OCI-LY1 (cell line): ENCODE data around the gene EPHA8.

ENCODE experiments used
- CTCF ChIP-seq: fragments of 200-600 bp; sonication (generic), shearing (Covaris generic); IDR thresholded peaks from 2 replicates; pipeline ENCODE4 v1.5.1; 2017; ENCODE audit warnings: mild to moderate bottlenecking, antibody characterized with exemption, low read length, moderate library complexity, mixed read lengths
- EZH2 ChIP-seq: fragments of 200-600 bp; sonication (generic), shearing (Covaris generic); IDR thresholded peaks from 2 replicates; pipeline ENCODE4 v1.8.0; 2017; ENCODE audit warnings: borderline replicate concordance, mixed run types, mild to moderate bottlenecking, antibody characterized with exemption, low read length, moderate library complexity, mixed read lengths

DNA sequence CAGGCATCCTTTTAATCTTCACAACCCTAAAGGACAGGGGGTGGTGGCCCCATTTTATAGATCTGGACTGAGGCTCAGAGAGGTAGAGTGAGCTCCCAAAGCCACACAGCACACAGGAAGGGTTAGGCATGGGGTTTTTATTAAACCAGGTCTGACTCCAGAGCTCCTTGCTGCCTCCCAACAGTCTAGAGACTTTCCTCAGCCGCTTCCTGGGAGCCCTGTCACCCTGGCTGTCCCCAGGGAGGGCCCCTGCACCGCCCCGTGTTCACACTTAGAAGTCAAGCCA lies 8.0 kb upstream of the EPHA8 start:
- no peak for TF ChIP-seq CTCF
- no peak for TF ChIP-seq EZH2
